OCI-M2 (cell line): Measurements from ENCODE around the gene RWDD3.

Experiments
- DNase-seq: peaks from one replicate; lab custom pipeline; 2025; ENCODE audit not compliant: unreplicated experiment; lab: John Stamatoyannopoulos, UW

RWDD3 gene

GRCh38 chr1:95233737-95234500 is at the start of gene RWDD3:
Gene RWDD3 (plus strand): TSS chr1:95234210. CDS start chr1:95234231, 21 bp downstream.
- peak; percentile 38 for DNase-seq

DNA sequence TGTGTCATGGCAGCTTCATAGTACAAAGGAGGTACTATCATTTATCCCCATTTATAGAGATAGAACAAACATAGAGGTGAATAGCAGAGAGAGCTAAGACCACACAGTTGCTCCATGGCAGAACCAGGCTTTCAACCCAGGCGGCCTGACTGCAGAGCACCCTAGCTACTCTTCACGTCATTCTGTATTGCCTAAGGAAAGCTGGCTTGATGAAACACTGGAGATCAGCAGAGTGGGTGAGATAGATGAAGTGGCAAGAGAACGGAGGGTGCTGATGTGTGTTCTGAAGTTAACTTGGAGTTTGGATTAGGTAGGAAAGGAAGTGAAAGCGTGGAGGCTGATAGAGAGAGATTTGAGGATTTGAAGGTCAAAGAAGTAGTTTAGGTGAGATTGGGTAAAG is 47.9 kb upstream of the RWDD3 start:
- DNase-seq = no peak

GRCh38 chr1:95193591-95193990 is 40.4 kb upstream of the RWDD3 start:
- DNase-seq = no peak

GRCh38 chr1:95195046-95195445 is 39.0 kb upstream of the RWDD3 start:
- DNase-seq = no peak

GRCh38 chr1:95196017-95196416 is 38.0 kb upstream of the RWDD3 start:
- no peak for DNase-seq

DNA sequence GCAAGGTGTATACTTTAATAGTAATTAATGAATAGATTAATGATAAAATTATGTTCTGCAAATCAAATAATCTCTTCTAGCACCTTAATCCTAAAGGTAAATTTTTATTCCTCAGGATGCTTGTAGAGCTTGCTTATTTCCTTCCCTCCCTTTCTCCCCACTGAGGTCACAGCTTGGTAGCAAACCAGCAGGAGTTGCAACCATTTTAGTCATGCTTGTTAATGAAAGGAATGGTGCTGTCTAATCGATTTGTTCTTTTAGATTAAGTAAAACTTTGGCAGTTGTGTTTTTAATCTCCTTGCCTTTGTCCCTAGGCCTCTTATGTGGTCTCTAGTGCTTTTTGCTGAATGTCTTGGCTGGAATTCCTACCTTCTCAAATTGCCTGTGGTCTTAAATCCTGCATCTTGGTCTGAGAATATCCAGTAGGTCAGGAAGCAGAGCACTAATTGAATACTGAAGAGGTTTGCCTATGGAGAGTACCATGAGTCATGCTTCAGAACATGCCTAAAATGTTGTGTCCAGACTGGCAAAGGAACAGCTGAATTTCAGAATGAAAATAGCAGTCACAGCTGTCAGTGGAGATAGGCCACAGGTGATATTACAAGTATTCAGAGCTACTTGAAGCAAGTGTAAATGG is 36.3 kb upstream of the RWDD3 start:
- no peak for DNase-seq

DNA sequence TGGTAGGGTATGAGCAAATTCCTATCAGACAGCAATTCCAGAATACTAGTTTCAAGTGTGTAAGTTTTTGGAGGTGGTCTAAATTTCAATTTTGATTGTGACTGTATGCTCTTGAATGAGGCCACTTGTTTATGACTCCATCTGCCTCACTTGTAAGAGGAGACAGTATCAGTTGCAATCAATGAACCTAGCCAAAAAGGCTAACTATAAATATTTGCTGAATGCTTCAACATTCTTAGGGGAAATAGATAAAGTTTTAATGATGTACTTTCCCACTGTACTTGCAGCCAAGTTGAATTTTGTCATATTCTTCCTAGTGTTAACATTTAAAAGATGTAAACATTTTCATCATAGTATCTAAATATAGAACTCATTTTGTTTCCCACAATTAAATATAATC is 32.1 kb upstream of the RWDD3 start:
- DNase-seq = no peak

GRCh38 chr1:95203908-95204437 is 30.0 kb upstream of the RWDD3 start:
- no peak for DNase-seq

- no peak for DNase-seq
These were observed 27.5 kb upstream of the RWDD3 start for GRCh38 chr1:95206514-95206913.

DNA sequence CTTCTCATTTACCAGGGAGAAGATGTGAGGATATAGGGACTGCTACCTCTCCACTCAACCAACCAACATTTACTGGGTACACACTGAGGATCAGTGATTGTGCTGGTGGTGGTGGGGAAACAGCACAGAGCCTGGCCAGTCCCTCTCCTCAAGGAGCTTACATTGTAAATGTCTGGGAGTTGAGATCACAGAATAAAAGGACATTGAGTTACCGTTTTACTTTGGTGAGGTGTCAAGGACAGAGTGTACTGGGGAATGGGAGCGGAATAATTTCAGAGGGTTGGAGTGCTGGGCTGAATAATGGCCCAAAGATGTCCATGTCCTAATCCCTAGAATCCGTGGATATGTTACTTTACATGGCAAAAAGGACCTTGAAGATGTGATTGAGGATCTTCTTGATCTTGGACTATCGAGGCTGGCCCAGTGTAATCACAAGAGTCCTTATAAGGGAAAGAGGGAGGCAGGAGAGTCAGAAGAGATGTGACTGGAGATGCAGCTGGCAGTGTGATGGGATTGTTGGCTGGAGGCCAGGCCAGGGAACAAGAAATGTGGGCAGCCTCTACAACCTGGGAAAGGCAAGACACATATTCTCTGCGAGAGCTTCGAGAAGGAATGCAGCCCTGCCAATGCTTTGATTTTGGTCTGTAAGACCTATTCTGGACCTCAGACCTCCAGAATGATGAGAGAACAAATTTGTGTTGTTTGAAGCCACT is 26.6 kb upstream of the RWDD3 start:
- no peak for DNase-seq

DNA sequence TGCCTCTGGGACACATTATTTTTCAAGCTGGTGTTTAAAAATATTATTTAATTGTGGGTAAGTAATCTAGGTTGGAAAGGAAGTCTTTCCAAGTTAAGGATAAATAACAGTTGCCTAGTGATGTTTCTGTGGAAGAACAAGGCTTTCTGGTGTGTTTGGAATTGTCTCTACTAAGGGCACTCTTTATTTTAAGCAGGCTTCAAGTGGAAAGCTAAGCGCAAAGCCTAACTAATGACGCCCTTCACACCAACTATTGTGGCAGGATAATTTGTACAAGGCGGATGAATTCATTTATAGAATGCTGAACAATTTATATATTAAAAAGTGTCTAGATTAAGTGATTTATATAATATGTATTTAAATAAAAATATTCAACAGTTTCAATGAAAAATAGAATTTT is 25.1 kb upstream of the RWDD3 start:
- no peak for DNase-seq

DNA sequence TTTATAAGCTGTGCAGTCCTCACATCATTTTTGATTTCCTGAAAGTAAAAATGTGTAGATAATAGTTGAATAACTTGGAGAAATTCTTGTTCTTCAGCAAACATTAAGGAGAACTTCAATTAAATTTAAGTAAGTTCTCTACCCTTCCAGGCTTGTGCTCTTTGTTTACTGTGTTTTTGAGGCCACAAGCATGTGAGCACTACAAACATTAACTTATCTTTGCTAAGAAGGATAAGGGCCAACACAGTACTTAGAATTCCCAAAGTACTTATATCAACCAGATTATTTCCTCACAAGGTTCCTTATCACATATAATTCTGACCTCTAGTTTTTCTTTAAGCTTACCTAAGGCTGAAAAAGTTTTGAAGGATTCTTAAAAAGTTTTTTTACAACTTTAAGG is 24.7 kb upstream of the RWDD3 start:
- no peak for DNase-seq

- no peak for DNase-seq
These were observed 17.6 kb upstream of the RWDD3 start for GRCh38 chr1:95216292-95216990.

- no peak for DNase-seq
These were observed 16.6 kb upstream of the RWDD3 start for GRCh38 chr1:95217371-95217770.

DNA sequence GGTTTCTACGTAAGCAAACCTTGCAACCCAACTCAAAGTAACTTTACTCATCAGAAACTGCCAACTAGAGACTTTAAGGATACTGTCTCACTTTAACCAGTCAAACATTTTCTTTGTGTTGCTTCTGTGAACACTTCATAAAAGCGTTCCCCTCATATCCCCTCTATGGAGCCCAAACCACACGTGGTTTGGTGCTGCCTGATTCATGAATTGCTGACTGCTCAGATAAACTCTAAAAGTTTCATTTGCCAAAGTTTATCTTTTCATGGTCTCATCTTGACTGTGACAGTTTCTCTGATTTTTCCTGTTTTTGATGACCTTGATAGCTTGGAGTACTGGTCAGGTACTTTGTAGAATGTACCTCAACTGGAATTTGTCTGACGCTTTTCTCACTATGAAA is 14.6 kb upstream of the RWDD3 start:
- DNase-seq = no peak

DNA sequence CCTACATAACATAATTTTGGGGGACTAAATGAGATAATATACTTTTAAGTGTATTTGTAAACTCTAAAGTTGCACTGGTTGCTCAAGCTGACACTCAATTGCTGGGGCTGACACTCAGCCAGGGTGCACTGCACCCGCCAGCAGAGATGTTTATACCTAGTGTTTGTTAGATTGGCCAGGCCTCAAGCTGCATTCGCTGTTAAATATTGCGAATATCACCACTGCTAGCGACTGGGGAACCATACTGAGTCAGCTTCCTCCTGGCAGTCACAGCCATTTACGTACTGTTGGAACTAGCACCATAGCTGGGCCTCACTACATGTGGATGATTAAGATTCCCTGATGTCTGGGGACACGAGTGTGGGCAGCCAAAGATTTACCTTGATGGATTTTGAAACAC is 12.7 kb upstream of the RWDD3 start:
- no peak for DNase-seq

DNA sequence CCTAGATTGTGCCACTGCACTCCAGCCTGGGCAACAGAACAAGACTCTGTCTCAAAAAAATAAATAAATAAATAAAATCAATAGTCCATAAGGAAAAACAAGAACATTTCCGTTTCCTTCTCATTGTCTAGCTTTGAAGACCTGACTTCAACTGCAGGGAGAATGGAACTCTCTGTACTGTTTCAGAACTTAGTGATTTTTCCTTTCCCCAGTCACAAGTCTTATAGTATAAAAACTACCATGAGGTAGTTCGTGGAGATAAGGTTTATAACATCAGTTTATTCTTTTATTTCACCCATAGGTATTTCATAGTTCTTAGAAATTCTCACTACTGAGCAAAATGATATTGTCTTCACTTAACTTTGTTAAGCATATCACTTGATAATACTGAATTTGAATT is 11.4 kb upstream of the RWDD3 start:
- no peak for DNase-seq

GRCh38 chr1:95223110-95223509 is 10.9 kb upstream of the RWDD3 start:
- no peak for DNase-seq

DNA sequence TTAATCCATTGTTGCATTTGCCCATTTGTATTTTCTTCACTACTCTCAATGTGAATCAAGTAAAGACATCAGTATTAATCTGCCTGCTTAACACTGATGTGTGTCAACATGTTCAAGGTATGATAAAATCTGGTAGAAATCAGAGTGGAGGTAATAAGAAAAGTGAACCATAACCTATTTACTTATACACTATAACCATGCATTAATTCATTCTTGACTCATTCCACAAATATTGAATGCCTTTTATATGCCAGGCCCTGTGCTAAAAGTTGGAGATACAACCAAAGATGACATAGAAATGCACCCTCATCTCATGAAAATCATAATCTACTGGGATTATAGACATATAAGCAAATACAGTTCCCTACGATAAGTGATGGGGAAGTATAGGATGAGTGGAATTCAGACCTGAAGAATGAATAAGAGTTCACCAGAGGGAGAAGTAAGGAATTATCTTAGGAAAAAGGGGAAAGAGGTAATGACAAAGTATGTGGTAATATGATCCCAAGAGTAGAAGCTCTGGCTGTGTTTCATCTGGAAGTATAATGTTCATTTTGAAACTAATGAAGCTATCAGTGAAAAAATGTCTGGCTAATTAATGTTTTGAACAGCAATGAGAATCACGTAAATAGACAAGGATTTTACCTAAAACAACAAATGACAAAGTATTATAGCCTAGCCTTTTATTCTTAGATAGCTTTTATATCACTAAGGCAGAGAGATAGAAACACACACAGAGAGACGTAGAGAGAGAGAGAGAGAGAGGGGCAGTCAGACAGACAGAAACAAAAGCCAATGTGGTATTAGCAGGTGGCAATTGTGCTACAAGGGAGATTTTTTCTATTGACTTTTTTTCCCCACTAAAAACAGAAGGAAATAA is 7.0 kb upstream of the RWDD3 start:
- DNase-seq = no peak

- DNase-seq = no peak
These were observed 5.0 kb upstream of the RWDD3 start for GRCh38 chr1:95229037-95229436.
